Activated B cell treated with CpG ODN at 0.5 μM for 24 hours (primary cell): ENCODE measurements around the gene CD300LD. TPM values are rescaled to one million over a fixed set of nuclear protein-coding genes. Genes with fewer than 3 reads are reported as not detected.

Experiments used
- ATAC-seq: fragments of 200-7000 bp; cut with Tn5 transposase; one replicate; pipeline ENCODE4 v1.10.0; 2021; ENCODE audit warnings: low read depth, mild to moderate bottlenecking, moderate library complexity
- CTCF ChIA-PET: fragments of 350-600 bp; sonication (Branson Sonifier 250); formaldehyde crosslinking; loops from one replicate; lab custom pipeline; 2021; ENCODE audit warnings: antibody characterized with exemption; lab: Charles Lee
- POLR2A ChIA-PET: fragments of 350-600 bp; sonication (Branson Sonifier 250); formaldehyde crosslinking; loops from one replicate; lab custom pipeline; 2021; ENCODE audit warnings: antibody characterized with exemption; lab: Charles Lee
- DNase-seq: peaks from one replicate; pipeline ENCODE4 v3.0.0; 2022
- H3K27ac Mint-ChIP-seq: one replicate; pipeline ENCODE4 v1.8.0; 2020; ENCODE audit warnings: mixed read lengths
- H3K27me3 Mint-ChIP-seq: one replicate; pipeline ENCODE4 v1.8.0; 2021; ENCODE audit warnings: mixed read lengths
- H3K36me3 Mint-ChIP-seq: one replicate; pipeline ENCODE4 v1.8.0; 2021; ENCODE audit warnings: low read depth, mixed read lengths
- H3K4me1 Mint-ChIP-seq: one replicate; pipeline ENCODE4 v1.8.0; 2021; ENCODE audit warnings: mixed read lengths
- H3K4me3 Mint-ChIP-seq: one replicate; pipeline ENCODE4 v1.8.0; 2020; ENCODE audit warnings: mild to moderate bottlenecking, mixed read lengths
- H3K9me3 Mint-ChIP-seq: one replicate; pipeline ENCODE4 v1.8.0; 2020; ENCODE audit warnings: mixed read lengths
- CTCF ChIP-seq: fragments of 200-600 bp; IDR thresholded peaks from one replicate; pipeline ENCODE4 v1.8.0; 2022; ENCODE audit warnings: antibody characterized with exemption, mild to moderate bottlenecking
- intact Hi-C: fragments of 100-400 bp; cut with micrococcal nuclease; formaldehyde crosslinking; loops from one replicate; pipeline ENCODE4 v1.15.1; 2024
- total RNA-seq: library from RNA; stranded (reverse); gene quantifications from 2 replicates; pipeline ENCODE4 v1.2.3, GENCODE V29; 2022

Gene CD300LD
- total RNA-seq, 1 donor from 2014 or later = not detected

- POLR2A ChIA-PET = no interaction called here
- CTCF ChIA-PET = no interaction called here
- no peak overlapping the region for H3K27ac Mint-ChIP-seq
- DNase-seq = no peak
- no peak for ATAC-seq
- H3K4me3 Mint-ChIP-seq = no peak overlapping the region
- H3K27me3 Mint-ChIP-seq = peaks cover 4% of the 10 kb centered on the region
- no peak for TF ChIP-seq CTCF
- H3K4me1 Mint-ChIP-seq = peaks cover 33% of the 10 kb centered on the region
- peaks cover 5% of the 10 kb centered on the region for H3K9me3 Mint-ChIP-seq
- no peaks in the 10 kb centered on the region for H3K36me3 Mint-ChIP-seq
- intact Hi-C loops = no loop called here
Observed at GRCh38 chr17:74608511-74608910, 16.4 kb upstream of the CD300LD start.

- peaks cover 28% of the 10 kb centered on the region for H3K4me1 Mint-ChIP-seq
- peaks cover 4% of the 10 kb centered on the region for H3K27me3 Mint-ChIP-seq
- no peak for DNase-seq
- ChIA-PET CTCF (no interaction called here), POLR2A (no interaction called here)
- ATAC-seq = no peak
- H3K27ac Mint-ChIP-seq = no peak overlapping the region
- intact Hi-C loops = no loop called here
- no peaks in the 10 kb centered on the region for H3K36me3 Mint-ChIP-seq
- H3K9me3 Mint-ChIP-seq = peaks cover 5% of the 10 kb centered on the region
- TF ChIP-seq CTCF = no peak
- no peak overlapping the region for H3K4me3 Mint-ChIP-seq
Observed at GRCh38 chr17:74607221-74607620, 15.1 kb upstream of the CD300LD start.

- Mint-ChIP-seq H3K4me3 (no peak overlapping the region), H3K36me3 (no peaks in the 10 kb centered on the region), H3K27ac (no peak overlapping the region), H3K4me1 (peaks cover 27% of the 10 kb centered on the region), H3K27me3 (peaks cover 8% of the 10 kb centered on the region), H3K9me3 (peaks cover 5% of the 10 kb centered on the region)
- ChIA-PET CTCF (no interaction called here), POLR2A (no interaction called here)
- DNase-seq (no peak), ATAC-seq (no peak)
- TF ChIP-seq CTCF = no peak
- intact Hi-C loops = no loop called here
Observed at GRCh38 chr17:74606050-74606449, 14.0 kb upstream of the CD300LD start.

GRCh38 chr17:74605361-74605760 is 13.3 kb upstream of the CD300LD start:
- ChIA-PET POLR2A (no interaction called here), CTCF (no interaction called here)
- H3K27ac Mint-ChIP-seq = no peak overlapping the region
- H3K4me3 Mint-ChIP-seq = no peak overlapping the region
- DNase-seq (no peak), ATAC-seq (no peak)
- TF ChIP-seq CTCF = no peak
- H3K36me3 Mint-ChIP-seq = no peaks in the 10 kb centered on the region
- peaks cover 5% of the 10 kb centered on the region for H3K9me3 Mint-ChIP-seq
- peaks cover 27% of the 10 kb centered on the region for H3K4me1 Mint-ChIP-seq
- H3K27me3 Mint-ChIP-seq = peaks cover 8% of the 10 kb centered on the region
- intact Hi-C loops = loop anchor here (2.0 kb wide), 1 partner anchor 35 kb away; no protein-coding TSS in a partner anchor

- H3K36me3 Mint-ChIP-seq = no peaks in the 10 kb centered on the region
- DNase-seq (no peak), ATAC-seq (no peak)
- intact Hi-C loops = loop anchor here (2.0 to 5.0 kb wide), 2 partner anchors 36 to 147 kb away; no protein-coding TSS in a partner anchor
- peaks cover 5% of the 10 kb centered on the region for H3K9me3 Mint-ChIP-seq
- no peak overlapping the region for H3K4me3 Mint-ChIP-seq
- H3K4me1 Mint-ChIP-seq = peaks cover 32% of the 10 kb centered on the region
- ChIA-PET CTCF (interaction anchor here (1.3 to 1.5 kb wide), 2 partner anchors 148 to 226 kb away, joined by 4 to 5 read pairs; no protein-coding TSS in a partner anchor), POLR2A (interaction anchor here (0.8 to 2.2 kb wide), 2 partner anchors 35 to 37 kb away, joined by 3 to 14 read pairs; no protein-coding TSS in a partner anchor)
- H3K27me3 Mint-ChIP-seq = peaks cover 8% of the 10 kb centered on the region
- H3K27ac Mint-ChIP-seq = no peak overlapping the region
- TF ChIP-seq CTCF = no peak
Observed at GRCh38 chr17:74604761-74605160, 12.7 kb upstream of the CD300LD start.
